Uterus (tissue), 4 donors: ENCODE results near the gene MUC22. TPM values are rescaled to one million over a fixed set of nuclear protein-coding genes. Genes with fewer than 3 reads are reported as not detected.
"Not testable (repeated sequence)": the region's sequence is repeated elsewhere in the genome, so short reads cannot be mapped to it uniquely, and the experiment has no call there.

Experiments
- DNase-seq, 2 donors: peaks; one replicate each; pipeline ENCODE4 v3.0.0-alpha.2; 2019 to 2020
- H3K27ac ChIP-seq, 2 donors: fragments of 200-600 bp; sonication (generic); 1 replicate in 1 of 2; 2 replicates in 1 of 2; pipeline ENCODE4 v1.5.1; 2016 to 2018
- H3K27me3 ChIP-seq, 2 donors: fragments of 200-600 bp; sonication (generic); one replicate each; pipeline ENCODE4 v1.5.1; 2018 to 2019; ENCODE audit warnings: control low read depth in 1 of 2
- H3K36me3 ChIP-seq, 2 donors: fragments of 200-600 bp; sonication (generic); one replicate each; pipeline ENCODE4 v1.5.1; 2019; ENCODE audit warnings: control low read depth in 1 of 2
- H3K4me1 ChIP-seq, 2 donors: fragments of 200-600 bp; sonication (generic); one replicate each; pipeline ENCODE4 v1.5.1; 2018 to 2019; ENCODE audit warnings: control low read depth in 1 of 2
- H3K4me3 ChIP-seq, 2 donors: fragments of 200-600 bp; sonication (generic); 1 replicate in 1 of 2; 2 replicates in 1 of 2; pipeline ENCODE4 v1.5.1; 2018 to 2019; ENCODE audit warnings: mild to moderate bottlenecking in 1 of 2
- H3K9me3 ChIP-seq, 2 donors: fragments of 200-600 bp; sonication (generic); one replicate each; pipeline ENCODE4 v1.5.1; 2019; ENCODE audit warnings: control low read depth in 1 of 2
- CTCF ChIP-seq, 4 experiments: fragments of 200-600 bp in 2 of 4; fragments of 450-650 bp in 2 of 4; sonication (generic) in 2 of 4; IDR thresholded peaks; one replicate each; pipeline ENCODE4 v1.5.1; 2016 to 2019; ENCODE audit warnings: antibody characterized with exemption in 4 of 4, mild to moderate bottlenecking in 2 of 4, moderate library complexity in 1 of 4
- POLR2A ChIP-seq, 2 donors: fragments of 450-650 bp; IDR thresholded peaks; one replicate each; pipeline ENCODE4 v1.6.1; 2016; ENCODE audit warnings: antibody characterized with exemption in 2 of 2, mild to moderate bottlenecking in 1 of 2, moderate library complexity in 1 of 2
- intact Hi-C: fragments of 100-400 bp; cut with DNase I; formaldehyde crosslinking; loops from one replicate; pipeline ENCODE4 v1.15.1; 2023; ENCODE audit warnings: low total_unique reads
- total RNA-seq, 4 donors: library from RNA; depleted of rRNA in 3 of 4; stranded (reverse); fragments of >200 nt in 3 of 4; gene quantifications; one replicate each; pipeline versions ENCODE4 v1.1.0 to v1.2.4, GENCODE V29; 2014 to 2023
- donor health status: DM: yes; HTN: yes; CAD: no.

MUC22 gene
- total RNA-seq, 4 donors from 2014 or later, result not detected

GRCh38 chr6:30965140-30965601 is 45.1 kb upstream of the MUC22 start:
- H3K9me3 ChIP-seq, result no peaks in the 10 kb centered on the region
- TF ChIP-seq CTCF (IDR thresholded peaks at IDR 0.05) (no peak), POLR2A (IDR thresholded peaks at IDR 0.05) (no peak)
- no peak for DNase-seq
- intact Hi-C loops, result no loop called here
- no peaks in the 10 kb centered on the region for H3K27me3 ChIP-seq
- no peak overlapping the region for H3K27ac ChIP-seq
- no peaks in the 10 kb centered on the region for H3K36me3 ChIP-seq
- no peak overlapping the region for H3K4me3 ChIP-seq
- H3K4me1 ChIP-seq, result no peaks in the 10 kb centered on the region

- no peak overlapping the region for H3K27ac ChIP-seq
- H3K4me1 ChIP-seq, result no peaks in the 10 kb centered on the region
- DNase-seq, result no peak
- H3K36me3 ChIP-seq, result no peaks in the 10 kb centered on the region
- TF ChIP-seq CTCF (IDR thresholded peaks at IDR 0.05) (no peak), POLR2A (IDR thresholded peaks at IDR 0.05) (no peak)
- no peaks in the 10 kb centered on the region for H3K27me3 ChIP-seq
- intact Hi-C loops, result no loop called here
- no peaks in the 10 kb centered on the region for H3K9me3 ChIP-seq
- H3K4me3 ChIP-seq, result no peak overlapping the region
These were observed 44.1 kb upstream of the MUC22 start for GRCh38 chr6:30966154-30966553.

- H3K27me3 ChIP-seq, H3K27ac ChIP-seq, DNase-seq, H3K9me3 ChIP-seq, H3K4me1 ChIP-seq, H3K36me3 ChIP-seq, intact Hi-C loops, H3K4me3 ChIP-seq: not testable (repeated sequence)
These were observed 41.1 kb upstream of the MUC22 start for GRCh38 chr6:30969171-30969570.

GRCh38 chr6:30970946-30971345 is 39.3 kb upstream of the MUC22 start:
- H3K27me3 ChIP-seq, result no peaks in the 10 kb centered on the region
- no peaks in the 10 kb centered on the region for H3K9me3 ChIP-seq
- no peak for DNase-seq
- no peaks in the 10 kb centered on the region for H3K36me3 ChIP-seq
- no peak overlapping the region for H3K4me3 ChIP-seq
- TF ChIP-seq CTCF (IDR thresholded peaks at IDR 0.05) (no peak), POLR2A (IDR thresholded peaks at IDR 0.05) (no peak)
- H3K4me1 ChIP-seq, result no peaks in the 10 kb centered on the region
- intact Hi-C loops, result no loop called here
- H3K27ac ChIP-seq, result no peak overlapping the region

GRCh38 chr6:30972816-30973215 is 37.5 kb upstream of the MUC22 start:
- intact Hi-C loops, result no loop called here
- Histone ChIP-seq H3K4me3 (no peak overlapping the region), H3K9me3 (no peaks in the 10 kb centered on the region), H3K36me3 (no peaks in the 10 kb centered on the region), H3K4me1 (no peaks in the 10 kb centered on the region), H3K27me3 (no peaks in the 10 kb centered on the region), H3K27ac (no peak overlapping the region)
- DNase-seq, result no peak
- TF ChIP-seq POLR2A (IDR thresholded peaks at IDR 0.05), result no peak
- TF ChIP-seq CTCF (IDR thresholded peaks at IDR 0.05), result no peak
